ENCODE data around the gene MMP15.

GRCh38 chr16:58047557-58048348 is 22.2 kb downstream of the MMP15 start:
- no peak for TF ChIP-seq POLR2A (IDR thresholded peaks at IDR 0.05; ENCODE audit: low read length)
- no peak for TF ChIP-seq GATA1 (IDR thresholded peaks at IDR 0.05; ENCODE audit: low read depth, low read length)
